ENCODE data around the gene ZNF41.

GRCh38 chrX:47515941-47516665 is 33.1 kb upstream of the ZNF41 start:
- TF ChIP-seq CTCF (IDR thresholded peaks at IDR 0.05; ENCODE audit: low read depth, low read length, poor library complexity, severe bottlenecking) (no peak), EZH2phosphoT487 (IDR thresholded peaks at IDR 0.05; ENCODE audit: borderline replicate concordance, low read length) (no peak)
